ENCODE measurements around the gene SRC. TPM values are rescaled to one million over a fixed set of nuclear protein-coding genes. Genes with fewer than 3 reads are reported as not detected.

SRC gene
- total RNA-seq, 4 donors from 2014 or later: 10.3 to 21.4 (median 12.9) TPM

DNA sequence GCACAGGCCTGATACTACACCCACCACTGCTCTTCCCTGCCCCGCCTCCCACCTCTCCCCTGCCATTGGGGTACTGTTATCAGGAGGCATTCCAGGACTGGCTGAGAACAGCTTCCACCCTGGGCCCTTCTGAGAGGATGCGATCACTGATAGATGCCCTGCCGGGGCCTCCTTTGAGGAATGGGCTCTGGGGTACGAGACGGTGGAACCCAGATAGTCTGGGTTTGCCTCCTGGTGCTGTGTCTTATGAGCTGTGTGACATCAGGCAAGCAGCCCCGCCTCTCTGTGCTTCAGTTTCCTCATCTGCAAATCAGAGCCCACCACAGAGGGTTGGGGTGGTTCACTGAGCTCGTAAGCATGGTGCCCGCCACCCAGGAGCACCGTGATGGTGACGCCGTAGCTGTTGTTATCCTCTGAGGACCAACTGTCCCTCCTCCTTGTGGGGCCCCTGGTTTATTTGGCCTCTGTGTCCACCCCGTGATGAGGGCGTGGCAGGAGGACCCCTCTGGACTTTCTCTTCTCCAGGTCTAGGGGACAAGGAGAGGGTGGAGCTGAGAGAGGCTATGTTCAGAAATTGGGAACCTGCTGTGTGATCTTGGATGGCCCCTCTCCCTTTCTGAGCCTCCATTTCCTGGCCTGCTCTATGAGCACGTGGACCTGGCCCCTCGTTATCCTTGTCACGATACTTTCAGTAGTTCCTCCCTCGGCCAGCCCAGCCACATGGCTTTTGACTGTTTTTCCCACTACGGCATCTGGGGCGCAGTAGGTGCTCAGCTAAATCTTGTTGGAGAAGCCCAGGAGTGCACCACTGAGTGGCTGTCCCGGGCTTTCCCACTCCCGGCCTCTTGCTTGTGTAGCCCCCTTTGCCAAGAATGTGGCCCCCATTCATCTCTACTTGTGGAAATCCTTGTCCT lies 18.3 kb downstream of the SRC start:
- TF ChIP-seq, protein P1, sequence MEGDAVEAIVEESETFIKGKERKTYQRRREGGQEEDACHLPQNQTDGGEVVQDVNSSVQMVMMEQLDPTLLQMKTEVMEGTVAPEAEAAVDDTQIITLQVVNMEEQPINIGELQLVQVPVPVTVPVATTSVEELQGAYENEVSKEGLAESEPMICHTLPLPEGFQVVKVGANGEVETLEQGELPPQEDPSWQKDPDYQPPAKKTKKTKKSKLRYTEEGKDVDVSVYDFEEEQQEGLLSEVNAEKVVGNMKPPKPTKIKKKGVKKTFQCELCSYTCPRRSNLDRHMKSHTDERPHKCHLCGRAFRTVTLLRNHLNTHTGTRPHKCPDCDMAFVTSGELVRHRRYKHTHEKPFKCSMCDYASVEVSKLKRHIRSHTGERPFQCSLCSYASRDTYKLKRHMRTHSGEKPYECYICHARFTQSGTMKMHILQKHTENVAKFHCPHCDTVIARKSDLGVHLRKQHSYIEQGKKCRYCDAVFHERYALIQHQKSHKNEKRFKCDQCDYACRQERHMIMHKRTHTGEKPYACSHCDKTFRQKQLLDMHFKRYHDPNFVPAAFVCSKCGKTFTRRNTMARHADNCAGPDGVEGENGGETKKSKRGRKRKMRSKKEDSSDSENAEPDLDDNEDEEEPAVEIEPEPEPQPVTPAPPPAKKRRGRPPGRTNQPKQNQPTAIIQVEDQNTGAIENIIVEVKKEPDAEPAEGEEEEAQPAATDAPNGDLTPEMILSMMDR (IDR thresholded peaks at IDR 0.05; ENCODE audit: low read depth): no peak

DNA sequence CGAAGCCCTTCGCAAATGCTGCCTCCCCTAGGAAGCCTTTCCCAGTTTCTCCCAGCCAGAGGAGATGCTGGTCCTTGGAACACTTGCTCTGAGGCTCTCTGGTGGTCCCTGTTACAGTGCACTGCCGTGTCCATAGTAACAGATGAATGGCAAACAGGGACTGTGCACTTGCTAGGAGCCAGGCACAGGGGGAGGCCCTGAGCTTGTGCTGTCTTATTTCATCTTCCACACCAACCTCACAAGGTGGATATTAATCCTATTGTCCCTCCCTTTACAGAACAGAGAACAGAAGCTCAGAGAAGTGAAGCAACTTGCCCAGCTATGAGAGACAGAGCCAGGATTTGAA lies 19.0 kb downstream of the SRC start:
- TF ChIP-seq, protein P1 (IDR thresholded peaks at IDR 0.05; ENCODE audit: low read depth): no peak

DNA sequence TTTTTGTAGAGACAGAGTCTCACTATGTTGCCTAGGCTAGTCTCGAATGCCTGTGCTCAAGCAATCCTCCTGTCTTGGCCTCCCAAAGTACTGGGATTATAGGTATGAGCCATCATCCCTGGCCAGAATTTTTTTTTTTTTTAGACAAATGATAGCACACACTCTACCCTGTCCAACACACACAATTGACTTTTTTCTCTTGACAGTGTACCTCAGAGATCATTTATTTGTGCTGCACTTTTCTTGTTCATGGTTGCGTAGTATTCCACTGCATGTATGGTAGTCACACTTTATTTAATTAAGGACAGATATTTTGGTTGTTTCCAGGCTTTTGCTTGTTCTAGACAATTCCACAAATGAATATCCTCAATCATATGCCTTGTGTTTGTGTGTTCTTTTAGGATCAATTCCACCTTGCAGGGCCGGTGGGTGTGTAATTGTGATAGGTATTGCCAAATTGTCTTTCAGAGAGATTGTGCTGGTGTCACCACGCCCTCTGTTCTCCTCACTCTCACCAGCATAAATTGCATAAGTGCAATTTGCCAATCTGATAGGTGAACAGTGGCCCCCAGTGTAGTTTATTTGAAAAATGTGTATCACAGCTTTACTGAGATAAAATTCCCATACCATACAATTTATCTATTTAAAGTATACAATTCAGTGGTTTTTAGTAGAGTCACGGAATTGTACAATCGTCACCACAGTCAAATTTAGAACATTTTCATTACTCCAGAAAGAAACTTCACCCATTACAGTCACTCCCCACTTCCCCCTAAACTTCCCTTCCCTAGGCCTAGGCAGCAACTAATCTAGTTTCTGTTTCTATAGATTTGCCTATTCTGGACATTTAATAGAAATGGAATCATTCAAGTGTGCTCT lies 20.1 kb downstream of the SRC start:
- TF ChIP-seq, protein P1 (IDR thresholded peaks at IDR 0.05; ENCODE audit: low read depth): no peak

DNA sequence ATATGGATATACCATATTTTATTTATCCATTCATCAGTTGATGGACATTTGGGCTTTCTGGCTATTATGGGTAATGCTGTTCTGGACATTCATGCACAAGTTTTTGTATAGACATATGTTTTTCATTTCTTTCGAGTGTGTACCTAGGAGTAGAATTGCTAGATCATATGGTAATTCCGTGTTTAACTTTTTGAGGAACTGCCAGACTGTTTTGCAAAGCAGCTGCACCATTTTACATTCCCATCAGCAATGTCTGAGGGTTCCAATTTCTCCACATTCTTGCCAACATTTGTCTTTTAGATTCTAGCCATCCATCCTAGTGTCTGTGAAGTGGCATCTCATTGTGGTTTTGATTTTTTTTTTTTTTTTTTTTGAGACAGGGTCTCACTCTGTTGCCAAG lies 20.8 kb downstream of the SRC start:
- TF ChIP-seq, protein P1 (IDR thresholded peaks at IDR 0.05; ENCODE audit: low read depth): no peak

DNA sequence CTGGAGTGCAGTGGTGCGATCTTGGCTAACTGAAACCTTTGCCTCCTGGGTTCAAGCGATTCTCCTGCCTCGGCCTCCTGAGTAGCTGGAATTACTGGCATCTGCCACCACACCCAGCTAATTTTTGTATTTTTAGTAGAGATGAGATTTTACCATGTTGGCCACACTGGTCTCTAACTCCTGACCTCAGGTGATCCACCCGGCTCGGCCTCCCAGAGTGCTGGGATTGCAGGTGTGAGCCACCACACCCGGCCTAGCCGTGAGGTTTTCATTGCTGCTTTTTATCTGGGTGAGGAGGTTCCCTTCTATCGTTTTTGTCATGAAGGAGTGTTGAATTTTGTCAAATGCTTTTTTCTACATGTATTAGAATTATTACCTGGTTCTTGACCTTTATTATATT lies 23.9 kb downstream of the SRC start:
- TF ChIP-seq, protein P1 (IDR thresholded peaks at IDR 0.05; ENCODE audit: low read depth): no peak

DNA sequence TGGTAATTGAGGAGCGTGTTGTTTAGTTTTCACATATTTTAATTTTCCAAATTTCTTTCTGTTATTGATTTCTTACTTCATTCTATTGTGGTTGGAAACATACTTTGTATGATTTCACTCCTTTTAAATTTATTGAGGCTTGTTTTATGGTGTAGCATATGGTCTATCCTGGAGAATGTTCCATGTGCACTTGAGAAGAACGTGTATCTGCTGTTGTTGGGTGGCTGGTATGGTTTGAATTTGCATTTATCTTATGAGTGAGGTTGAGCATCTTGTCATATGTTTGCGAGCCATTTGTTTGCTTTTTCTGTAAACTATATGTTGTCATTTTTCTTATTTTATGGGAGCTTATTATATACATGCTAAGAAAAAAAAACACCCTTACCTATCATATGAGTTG lies 26.5 kb downstream of the SRC start:
- TF ChIP-seq, protein P1 (IDR thresholded peaks at IDR 0.05; ENCODE audit: low read depth): no peak

DNA sequence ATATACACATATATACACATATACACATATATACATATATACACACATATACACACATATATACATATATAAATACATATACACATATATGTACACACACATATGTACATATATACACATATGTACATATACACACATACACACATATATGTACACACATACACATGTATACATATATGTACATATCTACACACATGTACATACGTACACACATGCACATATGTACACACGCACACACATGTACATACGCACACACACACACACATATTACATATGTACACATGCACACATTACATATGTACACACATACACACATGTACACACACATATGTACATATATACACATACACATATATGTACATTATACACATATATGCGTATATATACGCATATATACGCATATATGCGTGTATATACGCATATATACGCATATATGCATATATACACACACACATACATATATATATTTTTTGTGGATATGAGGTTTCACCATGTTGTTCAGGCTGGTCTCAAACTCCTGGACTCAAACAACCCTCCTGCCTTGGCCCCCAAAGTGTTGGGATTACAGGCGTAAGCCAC lies 27.2 kb downstream of the SRC start:
- TF ChIP-seq, protein P1 (IDR thresholded peaks at IDR 0.05; ENCODE audit: low read depth): no peak

Measured in subcutaneous adipose tissue (tissue), 4 donors.